Measurements from ENCODE around the gene TRIM66.

TRIM66 gene

DNA sequence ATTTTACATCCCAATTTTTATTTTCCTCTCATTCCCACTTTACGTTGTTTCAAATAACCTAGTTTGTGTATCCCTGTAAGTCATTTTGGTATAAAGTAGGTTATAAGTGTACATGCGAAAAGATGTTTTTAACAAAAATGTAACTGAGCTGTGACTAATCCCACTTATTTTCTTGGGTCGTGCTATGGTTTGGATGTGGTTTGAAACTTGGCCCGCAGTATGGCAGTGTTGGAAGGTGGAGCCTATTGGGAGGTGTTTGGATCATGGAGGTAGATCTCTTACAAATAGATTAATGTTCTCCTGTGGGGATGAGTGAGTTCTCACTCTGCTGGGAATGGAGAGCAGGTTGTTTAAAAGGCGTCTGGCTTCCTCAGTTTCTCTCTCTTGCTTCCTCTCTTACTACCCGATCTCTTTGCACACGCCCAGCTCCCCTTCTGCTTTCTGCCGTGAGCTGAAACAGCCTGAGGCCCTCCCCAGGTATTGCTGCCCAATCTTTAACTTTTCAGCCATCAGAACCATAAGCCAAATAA, 7.3 kb upstream of the TRIM66 start:
- Mint-ChIP-seq H3K27ac (peak overlapping the region; percentile 99), H3K27me3 (no peaks in the 10 kb centered on the region), H3K4me1 (ENCODE audit: low read depth) (peaks cover 58% of the 10 kb centered on the region), H3K9me3 (no peaks in the 10 kb centered on the region), H3K4me3 (peak overlapping the region; percentile 97), H3K36me3 (ENCODE audit: low read depth) (peaks cover 99% of the 10 kb centered on the region)
- no peak for DNase-seq

DNA sequence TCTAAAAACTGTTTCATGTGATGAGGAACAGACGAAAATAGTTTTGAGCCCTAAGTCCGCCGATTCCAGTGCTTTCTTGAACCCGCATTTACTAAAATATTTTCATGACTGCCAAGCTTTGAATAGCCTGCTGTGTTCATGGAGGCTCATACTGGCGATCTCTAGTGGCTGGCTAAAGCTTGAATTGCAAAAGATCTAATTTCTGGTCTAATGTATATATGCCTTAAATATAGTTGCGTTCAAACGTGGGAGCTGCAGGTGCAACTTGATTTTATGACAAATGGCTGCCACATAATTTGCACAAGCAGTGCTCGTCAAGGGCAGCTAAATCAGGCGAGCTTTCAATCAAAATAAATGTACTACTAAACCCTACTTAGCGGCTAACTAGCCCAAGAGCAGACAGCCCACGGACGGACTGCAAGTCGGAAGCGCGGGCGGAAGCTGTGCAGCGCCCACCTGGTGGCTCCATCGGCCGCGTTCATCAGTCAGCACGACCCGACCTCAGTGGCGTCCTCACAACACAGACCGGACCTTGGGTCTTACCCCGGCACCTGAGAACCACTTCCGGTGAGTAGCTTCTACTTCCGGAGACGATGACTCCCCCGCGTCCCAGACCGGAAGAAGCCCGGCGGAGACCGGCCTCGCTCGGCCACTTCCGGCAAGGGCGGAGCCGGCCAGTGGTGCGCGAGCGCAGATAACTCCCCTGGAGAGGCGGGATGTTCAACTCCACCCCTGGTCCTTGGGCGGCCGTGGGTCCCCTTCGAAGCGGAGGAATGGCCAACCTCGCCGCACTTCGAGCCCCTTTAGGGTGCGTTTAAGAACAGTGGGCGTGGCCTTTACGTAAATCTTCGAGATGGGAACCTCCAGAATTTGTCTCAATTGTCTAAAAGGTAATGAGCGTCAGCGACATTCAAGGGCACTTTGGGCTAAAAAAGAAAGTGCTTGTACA, 6.2 kb upstream of the TRIM66 start:
- no peaks in the 10 kb centered on the region for H3K9me3 Mint-ChIP-seq
- peaks cover 61% of the 10 kb centered on the region for H3K4me1 Mint-ChIP-seq (ENCODE audit: low read depth)
- peaks cover 99% of the 10 kb centered on the region for H3K36me3 Mint-ChIP-seq (ENCODE audit: low read depth)

GRCh38 chr11:8686325-8686724, 3.9 kb upstream of the TRIM66 start:
- Mint-ChIP-seq H3K27ac (peak overlapping the region; percentile 99), H3K9me3 (no peaks in the 10 kb centered on the region), H3K4me3 (peak overlapping the region; percentile 97), H3K36me3 (ENCODE audit: low read depth) (peaks cover 99% of the 10 kb centered on the region), H3K4me1 (ENCODE audit: low read depth) (peaks cover 65% of the 10 kb centered on the region), H3K27me3 (no peaks in the 10 kb centered on the region)
- no peak for DNase-seq

More for the DNA sequence above, 6.2 kb upstream of the TRIM66 start:
- Mint-ChIP-seq H3K27ac (peak overlapping the region; percentile 99), H3K27me3 (no peaks in the 10 kb centered on the region), H3K4me3 (peak overlapping the region; percentile 97)
- DNase-seq: peak; percentile 94

GRCh38 chr11:8685820-8686219, 3.4 kb upstream of the TRIM66 start:
- DNase-seq: no peak
- Mint-ChIP-seq H3K36me3 (ENCODE audit: low read depth) (peaks cover 98% of the 10 kb centered on the region), H3K4me3 (peak overlapping the region; percentile 97), H3K27ac (peak overlapping the region; percentile 99), H3K4me1 (ENCODE audit: low read depth) (peaks cover 67% of the 10 kb centered on the region), H3K9me3 (no peaks in the 10 kb centered on the region), H3K27me3 (no peaks in the 10 kb centered on the region)

GRCh38 chr11:8685306-8685705, 2.8 kb upstream of the TRIM66 start:
- H3K27me3 Mint-ChIP-seq: no peaks in the 10 kb centered on the region
- peaks cover 71% of the 10 kb centered on the region for H3K4me1 Mint-ChIP-seq (ENCODE audit: low read depth)
- H3K36me3 Mint-ChIP-seq (ENCODE audit: low read depth): peaks cover 98% of the 10 kb centered on the region
- DNase-seq: no peak
- peak overlapping the region; percentile 97 for H3K4me3 Mint-ChIP-seq
- peak overlapping the region; percentile 99 for H3K27ac Mint-ChIP-seq
- H3K9me3 Mint-ChIP-seq: no peaks in the 10 kb centered on the region

- H3K9me3 Mint-ChIP-seq: no peaks in the 10 kb centered on the region
- no peak for DNase-seq
- H3K4me3 Mint-ChIP-seq: peak overlapping the region; percentile 97
- H3K27me3 Mint-ChIP-seq: no peaks in the 10 kb centered on the region
- H3K27ac Mint-ChIP-seq: peak overlapping the region; percentile 99
- H3K4me1 Mint-ChIP-seq (ENCODE audit: low read depth): peaks cover 70% of the 10 kb centered on the region
- H3K36me3 Mint-ChIP-seq (ENCODE audit: low read depth): peaks cover 98% of the 10 kb centered on the region
Measured at GRCh38 chr11:8684600-8685290, 2.3 kb upstream of the TRIM66 start.

GRCh38 chr11:8683115-8683807, 796 bp upstream of the TRIM66 start:
- peak; percentile 49 for DNase-seq
- H3K4me3 Mint-ChIP-seq: peak overlapping the region; percentile 97
- peaks cover 55% of the 10 kb centered on the region for H3K4me1 Mint-ChIP-seq (ENCODE audit: low read depth)
- no peaks in the 10 kb centered on the region for H3K9me3 Mint-ChIP-seq
- peak overlapping the region; percentile 99 for H3K27ac Mint-ChIP-seq
- H3K27me3 Mint-ChIP-seq: no peaks in the 10 kb centered on the region
- H3K36me3 Mint-ChIP-seq (ENCODE audit: low read depth): peaks cover 97% of the 10 kb centered on the region

- peak overlapping the region; percentile 97 for H3K4me3 Mint-ChIP-seq
- peaks cover 97% of the 10 kb centered on the region for H3K36me3 Mint-ChIP-seq (ENCODE audit: low read depth)
- DNase-seq: no peak
- no peaks in the 10 kb centered on the region for H3K27me3 Mint-ChIP-seq
- H3K27ac Mint-ChIP-seq: peak overlapping the region; percentile 99
- no peaks in the 10 kb centered on the region for H3K9me3 Mint-ChIP-seq
- H3K4me1 Mint-ChIP-seq (ENCODE audit: low read depth): peaks cover 43% of the 10 kb centered on the region
Measured at GRCh38 chr11:8681837-8682302, 595 bp downstream of the TRIM66 start.

GRCh38 chr11:8679006-8679405, 3.5 kb downstream of the TRIM66 start:
- peaks cover 90% of the 10 kb centered on the region for H3K36me3 Mint-ChIP-seq (ENCODE audit: low read depth)

GRCh38 chr11:8676458-8676857, 6.0 kb downstream of the TRIM66 start:
- DNase-seq: no peak
- no peaks in the 10 kb centered on the region for H3K9me3 Mint-ChIP-seq

More at GRCh38 chr11:8679006-8679405, 3.5 kb downstream of the TRIM66 start:
- Mint-ChIP-seq H3K4me3 (no peak overlapping the region), H3K27me3 (no peaks in the 10 kb centered on the region), H3K9me3 (no peaks in the 10 kb centered on the region), H3K4me1 (ENCODE audit: low read depth) (peaks cover 15% of the 10 kb centered on the region), H3K27ac (no peak overlapping the region)
- DNase-seq: no peak

DNA sequence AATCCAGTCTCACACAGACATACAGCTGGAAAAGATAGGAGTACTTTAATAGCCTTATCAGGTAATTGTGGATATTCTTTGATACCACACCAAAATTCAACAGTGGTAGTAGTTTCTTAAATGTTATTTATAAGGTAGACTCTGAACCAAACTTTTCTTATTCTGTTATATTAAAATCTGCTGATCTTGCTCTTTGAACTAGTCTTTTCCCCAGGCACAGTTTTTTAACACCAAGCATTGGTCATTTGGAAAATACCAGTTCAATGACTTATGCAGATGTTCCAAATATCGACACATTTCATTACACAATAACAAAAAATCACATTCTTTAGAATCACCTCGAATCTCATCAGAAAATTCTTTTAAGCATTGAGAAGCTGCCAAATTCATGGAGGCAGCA, 7.6 kb downstream of the TRIM66 start:
- Mint-ChIP-seq H3K4me3 (no peak overlapping the region), H3K27ac (no peak overlapping the region), H3K9me3 (no peaks in the 10 kb centered on the region), H3K4me1 (ENCODE audit: low read depth) (peaks cover under 1% of the 10 kb centered on the region), H3K27me3 (no peaks in the 10 kb centered on the region), H3K36me3 (ENCODE audit: low read depth) (peaks cover 82% of the 10 kb centered on the region)
- DNase-seq: no peak

More at GRCh38 chr11:8676458-8676857, 6.0 kb downstream of the TRIM66 start:
- peaks cover 13% of the 10 kb centered on the region for H3K4me1 Mint-ChIP-seq (ENCODE audit: low read depth)
- peaks cover 84% of the 10 kb centered on the region for H3K36me3 Mint-ChIP-seq (ENCODE audit: low read depth)
- no peak overlapping the region for H3K4me3 Mint-ChIP-seq
- no peak overlapping the region for H3K27ac Mint-ChIP-seq
- no peaks in the 10 kb centered on the region for H3K27me3 Mint-ChIP-seq

- peaks cover 79% of the 10 kb centered on the region for H3K36me3 Mint-ChIP-seq (ENCODE audit: low read depth)
- no peaks in the 10 kb centered on the region for H3K4me1 Mint-ChIP-seq (ENCODE audit: low read depth)
- H3K9me3 Mint-ChIP-seq: no peaks in the 10 kb centered on the region
- H3K27ac Mint-ChIP-seq: no peak overlapping the region
- no peaks in the 10 kb centered on the region for H3K27me3 Mint-ChIP-seq
- DNase-seq: no peak
- H3K4me3 Mint-ChIP-seq: no peak overlapping the region
Measured at GRCh38 chr11:8672346-8672745, 10.1 kb downstream of the TRIM66 start.

DNA sequence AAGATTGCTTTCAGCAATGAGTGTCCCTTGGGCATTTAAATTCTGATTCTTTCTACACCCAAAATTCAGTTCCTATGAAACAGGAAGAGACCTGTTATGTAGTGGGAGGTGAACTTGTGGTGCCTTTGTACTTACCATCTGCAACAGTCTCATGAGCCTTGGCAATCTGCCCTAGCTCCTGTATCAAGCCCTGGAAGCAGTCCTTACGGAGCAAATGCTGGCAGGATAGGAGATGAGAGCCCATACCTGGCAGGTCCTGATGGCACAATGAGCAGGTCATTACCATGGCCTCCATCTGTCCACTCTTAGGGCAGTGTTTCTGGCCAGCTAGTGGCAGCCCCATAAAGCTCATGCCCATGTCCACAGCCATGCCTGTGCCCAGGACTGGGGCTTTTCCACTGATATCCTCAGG, 10.8 kb downstream of the TRIM66 start:
- Mint-ChIP-seq H3K36me3 (ENCODE audit: low read depth) (peaks cover 77% of the 10 kb centered on the region), H3K9me3 (no peaks in the 10 kb centered on the region), H3K27me3 (no peaks in the 10 kb centered on the region), H3K27ac (no peak overlapping the region), H3K4me1 (ENCODE audit: low read depth) (no peaks in the 10 kb centered on the region), H3K4me3 (no peak overlapping the region)
- DNase-seq: no peak

DNA sequence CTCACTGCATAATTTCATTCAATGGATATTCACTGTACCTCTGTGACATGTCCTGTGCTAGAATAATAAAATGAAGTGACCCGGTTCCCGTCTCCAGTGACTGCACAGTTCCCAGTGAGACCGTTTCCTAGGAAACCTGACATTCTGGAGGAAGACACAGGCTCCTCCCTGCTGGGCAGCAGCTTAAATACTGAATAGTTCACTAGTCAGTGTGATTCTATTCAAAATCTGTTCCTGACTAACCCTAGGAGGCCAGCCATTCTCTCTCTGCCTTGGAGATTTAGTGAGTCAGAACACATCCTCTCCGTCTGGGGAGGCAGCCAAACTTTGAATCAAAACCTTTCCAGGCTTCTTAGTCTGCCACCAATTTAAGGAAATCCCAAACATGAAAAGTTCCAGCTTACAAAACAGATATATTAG, 11.3 kb downstream of the TRIM66 start:
- Mint-ChIP-seq H3K36me3 (ENCODE audit: low read depth) (peaks cover 77% of the 10 kb centered on the region), H3K9me3 (no peaks in the 10 kb centered on the region), H3K27me3 (no peaks in the 10 kb centered on the region), H3K4me1 (ENCODE audit: low read depth) (no peaks in the 10 kb centered on the region), H3K27ac (no peak overlapping the region), H3K4me3 (no peak overlapping the region)
- no peak for DNase-seq
